Esophagus muscularis mucosa (tissue), 4 donors: ENCODE measurements around the gene MAT2A. TPM values are rescaled to one million over a fixed set of nuclear protein-coding genes. Genes with fewer than 3 reads are reported as not detected.

Experiments
- DNase-seq: peaks from one replicate; pipeline ENCODE4 v3.0.0-alpha.2; 2017; ENCODE audit errors: extremely low spot score
- H3K27ac ChIP-seq, 4 donors: fragments of 200-600 bp; sonication (generic); replicated peaks in 1 of 4; 1 replicate in 3 of 4; 2 replicates in 1 of 4; pipeline ENCODE4 v1.5.1; 2016 to 2019; ENCODE audit warnings: mild to moderate bottlenecking in 1 of 4
- H3K27me3 ChIP-seq, 4 donors: fragments of 200-600 bp; sonication (generic); one replicate each; pipeline versions ENCODE4 v1.5.1 to v1.6.0; 2016 to 2019
- H3K36me3 ChIP-seq, 4 donors: fragments of 200-600 bp; sonication (generic); one replicate each; pipeline ENCODE4 v1.5.1; 2016 to 2019
- H3K4me1 ChIP-seq, 4 donors: fragments of 200-600 bp; sonication (generic); one replicate each; pipeline ENCODE4 v1.5.1; 2016 to 2019
- H3K4me3 ChIP-seq, 4 donors: fragments of 200-600 bp; sonication (generic); 1 replicate in 2 of 4; 2 replicates in 2 of 4; pipeline ENCODE4 v1.5.1; 2016 to 2019; ENCODE audit warnings: mild to moderate bottlenecking in 4 of 4, moderate library complexity in 1 of 4
- H3K9me3 ChIP-seq, 4 donors: fragments of 200-600 bp; sonication (generic); 1 replicate in 3 of 4; 2 replicates in 1 of 4; pipeline ENCODE4 v1.5.1; 2016 to 2019
- EP300 ChIP-seq: sonication (generic); formaldehyde crosslinking; IDR thresholded peaks from one replicate; pipeline ENCODE4 v1.6.1; 2017; ENCODE audit warnings: antibody characterized with exemption
- POLR2A ChIP-seq: fragments of 450-650 bp; IDR thresholded peaks from one replicate; pipeline ENCODE4 v1.6.1; 2017; ENCODE audit warnings: antibody characterized with exemption, moderate library complexity, mild to moderate bottlenecking, low read depth
- POLR2AphosphoS5 ChIP-seq, 2 donors: sonication (generic); formaldehyde crosslinking; IDR thresholded peaks; one replicate each; pipeline ENCODE4 v1.6.1; 2017; ENCODE audit warnings: antibody characterized with exemption in 2 of 2
- WGBS: methylation state at CpG from one replicate; pipeline ENCODE4 v1.1.5; 2018; 5-methylcytosine and 5-hydroxymethylcytosine counted together
- intact Hi-C: fragments of 100-400 bp; cut with DNase I; formaldehyde crosslinking; loops from one replicate; pipeline ENCODE4 v1.15.1; 2023
- total RNA-seq, 4 donors: library from RNA; depleted of rRNA; stranded (reverse); fragments of >200 nt; gene quantifications; one replicate each; pipeline versions ENCODE4 v1.1.0 to v1.2.1, GENCODE V29; 2016
- TF ChIP-seq, protein P1 (sequence below), 3 experiments: fragments of 200-600 bp in 2 of 3; fragments of 450-650 bp in 1 of 3; sonication (generic) in 2 of 3; IDR thresholded peaks; one replicate each; pipeline ENCODE4 v1.5.1; 2017 to 2019; ENCODE audit warnings: antibody characterized with exemption in 3 of 3, mild to moderate bottlenecking in 2 of 3, moderate library complexity in 1 of 3

Gene MAT2A
- total RNA-seq, 4 donors from 2014 or later: 76.3 to 262 (median 102) TPM

- WGBS: 97% methylated on average over 6 of the region's 6 CpGs
- Histone ChIP-seq H3K36me3 (no peaks in the 10 kb centered on the region), H3K27ac (no peak overlapping the region), H3K9me3 (no peaks in the 10 kb centered on the region), H3K27me3 (no peaks in the 10 kb centered on the region), H3K4me3 (no peak overlapping the region), H3K4me1 (peaks cover 17 to 26% (median 22%) of the 10 kb centered on the region in 4 donors)
- DNase-seq: no peak
- intact Hi-C loops: no loop called here
- TF ChIP-seq EP300: no peak
- TF ChIP-seq, protein P1, sequence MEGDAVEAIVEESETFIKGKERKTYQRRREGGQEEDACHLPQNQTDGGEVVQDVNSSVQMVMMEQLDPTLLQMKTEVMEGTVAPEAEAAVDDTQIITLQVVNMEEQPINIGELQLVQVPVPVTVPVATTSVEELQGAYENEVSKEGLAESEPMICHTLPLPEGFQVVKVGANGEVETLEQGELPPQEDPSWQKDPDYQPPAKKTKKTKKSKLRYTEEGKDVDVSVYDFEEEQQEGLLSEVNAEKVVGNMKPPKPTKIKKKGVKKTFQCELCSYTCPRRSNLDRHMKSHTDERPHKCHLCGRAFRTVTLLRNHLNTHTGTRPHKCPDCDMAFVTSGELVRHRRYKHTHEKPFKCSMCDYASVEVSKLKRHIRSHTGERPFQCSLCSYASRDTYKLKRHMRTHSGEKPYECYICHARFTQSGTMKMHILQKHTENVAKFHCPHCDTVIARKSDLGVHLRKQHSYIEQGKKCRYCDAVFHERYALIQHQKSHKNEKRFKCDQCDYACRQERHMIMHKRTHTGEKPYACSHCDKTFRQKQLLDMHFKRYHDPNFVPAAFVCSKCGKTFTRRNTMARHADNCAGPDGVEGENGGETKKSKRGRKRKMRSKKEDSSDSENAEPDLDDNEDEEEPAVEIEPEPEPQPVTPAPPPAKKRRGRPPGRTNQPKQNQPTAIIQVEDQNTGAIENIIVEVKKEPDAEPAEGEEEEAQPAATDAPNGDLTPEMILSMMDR (IDR thresholded peaks at IDR 0.05): no peak
- no peak for TF ChIP-seq POLR2A
- no peak for TF ChIP-seq POLR2AphosphoS5 (IDR thresholded peaks at IDR 0.05)
Observed at GRCh38 chr2:85522090-85522647, 16.8 kb upstream of the MAT2A start.

- H3K27me3 ChIP-seq: no peaks in the 10 kb centered on the region
- no peaks in the 10 kb centered on the region for H3K36me3 ChIP-seq
- peaks cover 17 to 26% (median 22%) of the 10 kb centered on the region in 4 donors for H3K4me1 ChIP-seq
- intact Hi-C loops: no loop called here
- 74% methylated on average over 8 of the region's 8 CpGs for WGBS
- H3K4me3 ChIP-seq: no peak overlapping the region
- peak overlapping the region; percentile 65 to 79 (median 66) for H3K27ac ChIP-seq
- DNase-seq: no peak
- H3K9me3 ChIP-seq: no peaks in the 10 kb centered on the region
- TF ChIP-seq EP300 (no peak), POLR2AphosphoS5 (IDR thresholded peaks at IDR 0.05) (no peak), POLR2A (no peak)
- TF ChIP-seq, protein P1 (IDR thresholded peaks at IDR 0.05): no peak
Observed at GRCh38 chr2:85523062-85523902, 15.7 kb upstream of the MAT2A start.

DNA sequence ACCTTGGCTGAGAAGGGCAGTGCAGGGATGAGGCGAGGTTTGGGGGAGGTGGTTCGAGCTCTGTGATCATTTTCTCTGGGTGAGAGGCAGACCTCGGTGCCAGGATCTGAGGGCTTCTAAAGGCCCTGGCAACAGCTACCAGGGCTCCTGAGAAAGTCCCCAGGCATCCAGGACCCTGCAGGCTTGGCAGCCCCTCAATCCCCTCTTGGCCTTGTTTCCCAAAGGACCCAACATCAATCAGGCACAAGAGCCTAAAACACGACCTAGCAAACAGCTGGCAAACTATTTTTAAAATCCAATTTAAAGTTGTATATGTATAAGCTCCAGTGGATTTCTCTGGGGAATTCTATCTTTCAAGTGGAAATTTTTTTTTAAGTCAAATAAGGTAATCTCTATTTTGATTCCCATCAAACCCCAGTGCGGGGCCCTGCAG lies 15.0 kb upstream of the MAT2A start:
- Histone ChIP-seq H3K4me3 (no peak overlapping the region), H3K27ac (peak overlapping the region; percentile 65 to 79 (median 66)), H3K27me3 (no peaks in the 10 kb centered on the region), H3K9me3 (no peaks in the 10 kb centered on the region), H3K4me1 (peaks cover 17 to 26% (median 22%) of the 10 kb centered on the region in 4 donors), H3K36me3 (no peaks in the 10 kb centered on the region)
- 43% methylated on average over 5 of the region's 5 CpGs for WGBS
- TF ChIP-seq EP300 (no peak), POLR2A (no peak)
- TF ChIP-seq, protein P1 (IDR thresholded peaks at IDR 0.05): no peak
- intact Hi-C loops: no loop called here
- no peak for DNase-seq

GRCh38 chr2:85524336-85524908 lies 14.5 kb upstream of the MAT2A start:
- peak overlapping the region; percentile 65 to 79 (median 66) for H3K27ac ChIP-seq
- H3K36me3 ChIP-seq: no peaks in the 10 kb centered on the region
- H3K27me3 ChIP-seq: no peaks in the 10 kb centered on the region
- intact Hi-C loops: no loop called here
- TF ChIP-seq POLR2AphosphoS5 (IDR thresholded peaks at IDR 0.05): no peak
- TF ChIP-seq EP300: no peak
- TF ChIP-seq POLR2A: no peak
- TF ChIP-seq, protein P1 (IDR thresholded peaks at IDR 0.05): no peak
- no peak overlapping the region for H3K4me3 ChIP-seq
- DNase-seq: no peak
- no peaks in the 10 kb centered on the region for H3K9me3 ChIP-seq
- WGBS: 22% methylated on average over 8 of the region's 8 CpGs
- peaks cover 17 to 26% (median 22%) of the 10 kb centered on the region in 4 donors for H3K4me1 ChIP-seq
